ENCODE results near the gene EYS.

Gene EYS

DNA sequence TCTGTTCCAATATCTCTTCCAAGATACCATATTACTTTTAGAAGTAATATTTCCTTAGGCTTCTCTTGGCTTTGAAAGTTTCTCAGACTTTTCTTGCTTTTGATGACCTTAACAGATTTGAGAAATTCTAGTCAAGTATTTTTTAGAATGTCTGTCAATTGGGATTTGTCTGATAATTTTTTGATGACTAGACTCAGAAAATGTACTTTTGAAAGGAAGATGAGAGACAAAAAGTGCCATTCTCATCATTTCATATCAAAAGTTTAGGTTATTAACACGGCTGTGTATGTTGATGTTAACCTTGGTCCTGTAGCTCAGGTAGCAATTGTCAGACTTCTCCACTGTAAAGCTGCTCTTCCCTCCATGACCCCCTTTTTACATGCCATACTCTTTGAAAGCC lies 651.5 kb downstream of the EYS start:
- TF ChIP-seq, protein P1, sequence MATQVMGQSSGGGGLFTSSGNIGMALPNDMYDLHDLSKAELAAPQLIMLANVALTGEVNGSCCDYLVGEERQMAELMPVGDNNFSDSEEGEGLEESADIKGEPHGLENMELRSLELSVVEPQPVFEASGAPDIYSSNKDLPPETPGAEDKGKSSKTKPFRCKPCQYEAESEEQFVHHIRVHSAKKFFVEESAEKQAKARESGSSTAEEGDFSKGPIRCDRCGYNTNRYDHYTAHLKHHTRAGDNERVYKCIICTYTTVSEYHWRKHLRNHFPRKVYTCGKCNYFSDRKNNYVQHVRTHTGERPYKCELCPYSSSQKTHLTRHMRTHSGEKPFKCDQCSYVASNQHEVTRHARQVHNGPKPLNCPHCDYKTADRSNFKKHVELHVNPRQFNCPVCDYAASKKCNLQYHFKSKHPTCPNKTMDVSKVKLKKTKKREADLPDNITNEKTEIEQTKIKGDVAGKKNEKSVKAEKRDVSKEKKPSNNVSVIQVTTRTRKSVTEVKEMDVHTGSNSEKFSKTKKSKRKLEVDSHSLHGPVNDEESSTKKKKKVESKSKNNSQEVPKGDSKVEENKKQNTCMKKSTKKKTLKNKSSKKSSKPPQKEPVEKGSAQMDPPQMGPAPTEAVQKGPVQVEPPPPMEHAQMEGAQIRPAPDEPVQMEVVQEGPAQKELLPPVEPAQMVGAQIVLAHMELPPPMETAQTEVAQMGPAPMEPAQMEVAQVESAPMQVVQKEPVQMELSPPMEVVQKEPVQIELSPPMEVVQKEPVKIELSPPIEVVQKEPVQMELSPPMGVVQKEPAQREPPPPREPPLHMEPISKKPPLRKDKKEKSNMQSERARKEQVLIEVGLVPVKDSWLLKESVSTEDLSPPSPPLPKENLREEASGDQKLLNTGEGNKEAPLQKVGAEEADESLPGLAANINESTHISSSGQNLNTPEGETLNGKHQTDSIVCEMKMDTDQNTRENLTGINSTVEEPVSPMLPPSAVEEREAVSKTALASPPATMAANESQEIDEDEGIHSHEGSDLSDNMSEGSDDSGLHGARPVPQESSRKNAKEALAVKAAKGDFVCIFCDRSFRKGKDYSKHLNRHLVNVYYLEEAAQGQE (IDR thresholded peaks at IDR 0.05; ENCODE audit: insufficient read depth in 1 of 2, low read depth in 2 of 2, low read length in 2 of 2) = no peak
- no peak for TF ChIP-seq POLR2AphosphoS5 (IDR thresholded peaks at IDR 0.05; ENCODE audit: low read depth, low read length)
- no peak for TF ChIP-seq SIN3A (IDR thresholded peaks at IDR 0.05; ENCODE audit: borderline replicate concordance, insufficient read depth, low read length)
- TF ChIP-seq FOXP2 (optimal IDR thresholded peaks at IDR 0.05; ENCODE audit: borderline replicate concordance, extremely low read depth, extremely low read length, insufficient read depth) = no peak
- no peak for TF ChIP-seq TAF1 (IDR thresholded peaks at IDR 0.05; ENCODE audit: borderline replicate concordance, insufficient read depth, low read length)

DNA sequence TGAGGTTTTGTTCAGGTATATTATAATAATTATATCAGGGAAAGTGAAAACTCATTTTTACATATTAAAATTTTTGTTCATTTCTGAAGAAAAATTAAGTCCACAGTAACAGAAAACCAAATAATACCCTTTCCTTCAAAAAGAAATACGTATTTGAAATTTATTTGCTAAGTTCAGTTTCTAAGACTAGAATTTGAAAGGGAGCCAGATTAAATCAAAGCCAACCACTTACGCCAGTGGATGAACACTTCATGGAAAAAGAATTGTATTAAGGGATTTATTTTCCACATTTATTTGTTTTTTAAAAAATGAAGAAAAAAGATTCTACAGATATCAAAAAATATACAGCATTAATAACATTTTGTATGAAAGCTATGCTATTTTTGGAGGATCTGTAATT lies 654.4 kb downstream of the EYS start:
- TF ChIP-seq POLR2AphosphoS5 (IDR thresholded peaks at IDR 0.05; ENCODE audit: low read depth, low read length) = no peak
- TF ChIP-seq, protein P1 (IDR thresholded peaks at IDR 0.05; ENCODE audit: insufficient read depth in 1 of 2, low read depth in 2 of 2, low read length in 2 of 2) = no peak
- TF ChIP-seq SIN3A (IDR thresholded peaks at IDR 0.05; ENCODE audit: borderline replicate concordance, insufficient read depth, low read length) = no peak
- no peak for TF ChIP-seq FOXP2 (optimal IDR thresholded peaks at IDR 0.05; ENCODE audit: borderline replicate concordance, extremely low read depth, extremely low read length, insufficient read depth)
- no peak for TF ChIP-seq TAF1 (IDR thresholded peaks at IDR 0.05; ENCODE audit: borderline replicate concordance, insufficient read depth, low read length)

DNA sequence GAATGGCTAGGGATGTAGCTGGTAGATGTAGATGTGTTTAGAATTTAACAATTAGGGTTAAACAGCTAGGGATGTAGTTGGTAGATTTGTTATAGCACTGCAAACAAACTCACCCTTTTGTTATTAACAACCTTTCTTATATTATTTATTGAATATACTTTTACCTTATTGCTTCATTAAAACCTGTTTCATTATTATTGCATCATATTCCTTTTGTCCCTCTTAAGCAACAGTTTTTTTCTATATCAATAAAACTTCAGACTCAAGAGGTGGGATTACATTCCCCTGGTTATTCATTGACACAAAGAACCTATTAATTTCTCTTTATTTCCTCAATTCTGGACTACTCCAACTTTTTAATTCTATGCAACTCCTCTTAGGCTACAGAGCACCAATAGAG lies 661.2 kb downstream of the EYS start:
- TF ChIP-seq, protein P1 (IDR thresholded peaks at IDR 0.05; ENCODE audit: insufficient read depth in 1 of 2, low read depth in 2 of 2, low read length in 2 of 2) = no peak
- TF ChIP-seq TAF1 (IDR thresholded peaks at IDR 0.05; ENCODE audit: borderline replicate concordance, insufficient read depth, low read length) (no peak), POLR2AphosphoS5 (IDR thresholded peaks at IDR 0.05; ENCODE audit: low read depth, low read length) (no peak), FOXP2 (optimal IDR thresholded peaks at IDR 0.05; ENCODE audit: borderline replicate concordance, extremely low read depth, extremely low read length, insufficient read depth) (no peak), SIN3A (IDR thresholded peaks at IDR 0.05; ENCODE audit: borderline replicate concordance, insufficient read depth, low read length) (no peak)

DNA sequence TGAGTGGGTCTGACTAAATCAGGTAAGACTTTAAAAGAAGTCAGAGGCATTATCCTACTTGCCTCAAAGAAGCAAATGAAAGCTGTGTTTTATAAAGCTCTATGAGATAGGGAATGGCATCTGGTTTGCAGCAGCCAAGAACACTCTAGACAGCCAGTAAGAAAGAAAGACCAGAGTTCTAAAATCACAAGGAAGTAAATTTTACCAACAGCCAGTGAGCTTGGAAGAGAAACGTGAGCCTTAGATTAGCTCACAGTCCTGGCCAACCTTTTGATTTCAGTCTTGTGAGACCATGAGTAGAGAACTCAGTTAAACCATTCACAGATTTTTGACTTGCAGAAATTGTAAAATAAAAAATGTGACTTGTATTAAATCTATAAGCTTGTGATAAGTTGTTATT lies 693.0 kb downstream of the EYS start:
- no peak for TF ChIP-seq TAF1 (IDR thresholded peaks at IDR 0.05; ENCODE audit: borderline replicate concordance, insufficient read depth, low read length)
- TF ChIP-seq FOXP2 (optimal IDR thresholded peaks at IDR 0.05; ENCODE audit: borderline replicate concordance, extremely low read depth, extremely low read length, insufficient read depth) = no peak
- TF ChIP-seq, protein P1 (IDR thresholded peaks at IDR 0.05; ENCODE audit: insufficient read depth in 1 of 2, low read depth in 2 of 2, low read length in 2 of 2) = no peak
- no peak for TF ChIP-seq SIN3A (IDR thresholded peaks at IDR 0.05; ENCODE audit: borderline replicate concordance, insufficient read depth, low read length)
- no peak for TF ChIP-seq POLR2AphosphoS5 (IDR thresholded peaks at IDR 0.05; ENCODE audit: low read depth, low read length)

DNA sequence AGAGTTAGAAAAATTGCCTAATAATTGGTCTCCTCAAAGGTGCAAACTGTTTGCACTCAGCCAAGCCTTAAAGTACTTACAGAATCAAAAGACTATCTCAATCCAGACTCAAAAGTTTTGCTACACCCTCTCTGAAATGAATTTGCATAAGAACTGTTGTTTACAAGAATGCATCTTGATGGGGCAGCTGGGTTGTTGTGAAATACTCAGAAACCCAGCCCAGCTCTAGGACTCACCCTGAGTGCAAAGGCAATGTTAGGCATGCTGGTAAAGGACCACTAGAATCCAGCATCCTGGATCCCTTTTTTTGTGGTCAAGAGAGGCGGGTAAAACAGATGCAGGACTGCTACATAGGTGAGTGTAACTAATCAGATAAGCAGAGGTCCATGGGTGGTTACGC lies 700.2 kb downstream of the EYS start:
- TF ChIP-seq TAF1 (IDR thresholded peaks at IDR 0.05; ENCODE audit: borderline replicate concordance, insufficient read depth, low read length) = no peak
- no peak for TF ChIP-seq SIN3A (IDR thresholded peaks at IDR 0.05; ENCODE audit: borderline replicate concordance, insufficient read depth, low read length)
- no peak for TF ChIP-seq FOXP2 (optimal IDR thresholded peaks at IDR 0.05; ENCODE audit: borderline replicate concordance, extremely low read depth, extremely low read length, insufficient read depth)
- TF ChIP-seq, protein P1 (IDR thresholded peaks at IDR 0.05; ENCODE audit: insufficient read depth in 1 of 2, low read depth in 2 of 2, low read length in 2 of 2) = no peak
- no peak for TF ChIP-seq POLR2AphosphoS5 (IDR thresholded peaks at IDR 0.05; ENCODE audit: low read depth, low read length)
